Stimulated activated CD4-positive, alpha-beta T cell treated with anti-CD3 and anti-CD28 coated beads, Interleukin-4, amount 100 ng/mL, for 48 hours (primary cell): ENCODE measurements around the gene BRIP1.
"Not testable (repeated sequence)": the region's sequence is repeated elsewhere in the genome, so short reads cannot be mapped to it uniquely, and the experiment has no call there.

Experiments
- DNase-seq, 2 donors: peaks; one replicate each; pipeline ENCODE4 v3.0.0-alpha.2; 2020; ENCODE audit warnings: low read depth in 2 of 2

The BRIP1 gene

GRCh38 chr17:61803216-61803615 lies 60.1 kb downstream of the BRIP1 start:
- no peak for DNase-seq

- no peak for DNase-seq
These were observed 63.4 kb downstream of the BRIP1 start for GRCh38 chr17:61799812-61800484.

DNA sequence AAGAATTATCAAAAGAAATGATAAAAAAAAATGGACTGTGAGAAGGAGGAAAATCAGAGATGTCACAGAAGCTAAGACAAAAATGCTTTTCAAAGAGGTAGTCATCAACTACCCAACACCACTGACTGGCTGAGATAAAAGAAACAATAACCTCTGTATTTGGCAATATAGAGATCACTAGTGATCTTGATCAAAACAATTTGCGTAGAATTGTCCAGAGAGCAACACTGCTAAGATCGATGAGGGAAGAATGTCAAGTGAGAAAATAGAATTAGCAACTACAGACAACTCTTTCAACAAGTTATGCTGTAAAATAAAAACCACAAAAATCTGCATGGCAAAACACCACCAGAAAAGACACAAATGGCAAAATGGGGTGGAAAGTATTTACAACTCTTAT lies 66.0 kb downstream of the BRIP1 start:
- DNase-seq = no peak

- DNase-seq = no peak
These were observed 67.8 kb downstream of the BRIP1 start for GRCh38 chr17:61795546-61795945.

- DNase-seq = no peak
These were observed 68.5 kb downstream of the BRIP1 start for GRCh38 chr17:61794792-61795191.

DNA sequence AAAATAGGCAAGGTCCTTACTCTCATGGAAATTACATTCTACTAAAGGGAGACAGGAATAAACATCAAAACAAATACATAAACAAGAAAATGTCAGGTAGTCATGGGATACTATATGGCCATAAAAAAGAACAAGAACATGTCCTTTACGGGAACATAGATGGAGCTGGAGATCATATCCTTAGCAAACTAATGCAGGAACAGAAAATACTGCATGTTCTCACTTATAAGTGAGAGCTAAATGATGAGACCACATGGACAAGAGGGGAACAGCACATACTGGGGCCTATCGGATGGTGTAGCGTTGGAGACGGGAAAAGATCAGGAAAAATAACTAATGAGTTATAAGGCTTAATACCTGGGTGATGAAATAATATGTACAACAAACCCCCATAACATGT lies 69.1 kb downstream of the BRIP1 start:
- DNase-seq = no peak

GRCh38 chr17:61793565-61793964 lies 69.8 kb downstream of the BRIP1 start:
- no peak for DNase-seq

DNA sequence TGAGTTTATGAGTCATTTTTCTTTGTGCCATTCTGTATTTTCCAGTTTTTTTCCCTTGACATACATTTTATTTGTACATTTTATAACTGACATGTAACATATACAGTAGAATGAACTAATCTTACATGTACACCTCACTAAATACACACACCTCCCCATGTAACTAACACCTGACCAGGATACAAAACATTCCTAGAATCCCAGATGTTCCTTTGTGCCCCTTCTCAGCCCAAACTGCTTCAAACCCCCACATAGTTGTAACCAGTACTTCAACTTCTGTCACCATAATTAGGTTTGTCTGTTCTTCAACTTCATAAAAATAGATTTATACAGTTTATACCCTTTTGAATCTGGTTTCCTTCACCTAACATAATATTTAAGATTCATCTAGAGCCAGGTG lies 73.5 kb downstream of the BRIP1 start:
- DNase-seq = no peak

DNA sequence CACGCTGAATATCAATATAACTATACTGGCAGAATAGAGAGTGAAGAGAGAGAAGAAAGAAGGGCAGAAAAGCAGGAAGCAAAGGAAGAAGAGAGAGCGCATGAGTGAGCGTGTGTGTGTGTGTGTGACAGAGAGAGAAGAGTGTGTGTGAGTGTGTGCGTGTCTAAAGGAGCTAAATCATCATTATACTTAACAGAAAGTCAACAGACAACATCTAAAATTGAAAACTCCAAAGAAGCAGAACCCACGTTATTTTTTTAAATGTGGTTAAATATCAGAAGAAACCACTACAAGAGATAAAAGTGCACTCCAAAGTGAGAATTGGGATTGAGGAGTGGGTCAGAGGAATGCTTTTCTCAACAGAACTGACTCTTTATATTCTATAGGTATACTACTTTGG lies 77.2 kb downstream of the BRIP1 start:
- DNase-seq = no peak

GRCh38 chr17:61784510-61784909 lies 78.8 kb downstream of the BRIP1 start:
- DNase-seq = no peak

DNA sequence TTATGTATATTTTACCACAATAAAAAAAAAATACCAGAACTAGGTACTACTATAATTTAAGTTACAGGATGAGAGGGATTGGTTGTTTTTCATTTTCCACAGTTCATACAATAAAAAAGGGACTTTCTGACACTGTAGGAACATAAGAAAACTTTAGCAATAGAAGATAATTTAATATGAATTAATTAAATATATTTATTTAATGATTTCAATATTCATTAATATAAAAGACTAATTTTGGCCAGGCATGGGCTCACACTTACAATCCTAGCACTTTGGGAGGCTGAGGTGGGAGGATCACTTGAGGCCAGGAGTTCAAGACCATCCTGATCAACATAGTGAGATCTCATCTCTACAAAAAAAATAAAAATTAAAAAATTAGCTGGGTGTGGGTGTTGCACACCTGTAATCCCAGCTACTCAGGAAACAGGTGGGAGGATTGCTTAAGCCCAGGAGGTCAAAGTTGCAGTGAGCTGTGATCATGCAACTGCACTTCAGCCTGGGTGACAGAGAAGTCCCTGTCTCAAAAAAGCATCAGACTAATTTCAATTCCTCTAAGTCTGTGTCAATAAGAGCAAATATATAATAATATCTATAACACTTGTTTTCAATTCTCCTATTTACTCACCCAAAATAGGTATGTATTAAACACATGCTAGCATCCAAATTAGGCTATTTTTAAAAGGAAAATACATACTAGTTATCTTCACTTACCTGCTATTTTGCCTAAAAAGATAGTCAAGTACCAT lies 79.6 kb downstream of the BRIP1 start:
- no peak for DNase-seq

DNA sequence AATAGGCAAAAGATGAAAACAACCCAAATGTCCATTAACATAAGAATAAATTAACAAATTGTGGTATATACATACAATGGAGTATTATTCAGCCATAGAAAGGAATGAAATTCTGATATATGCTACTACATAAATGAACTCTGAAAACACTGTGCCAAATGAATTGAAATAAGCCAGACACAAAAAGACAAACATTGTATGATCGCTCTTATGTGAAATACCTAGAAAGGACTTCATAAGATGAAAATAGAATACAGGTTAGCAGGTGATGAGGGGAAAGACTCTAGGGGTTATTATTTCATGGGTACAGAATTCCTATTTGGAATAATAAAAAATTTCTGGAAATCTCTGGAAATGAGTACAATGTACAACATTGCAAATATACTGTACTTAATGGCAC lies 80.2 kb downstream of the BRIP1 start:
- no peak for DNase-seq

GRCh38 chr17:61782683-61783082 lies 80.6 kb downstream of the BRIP1 start:
- no peak for DNase-seq

DNA sequence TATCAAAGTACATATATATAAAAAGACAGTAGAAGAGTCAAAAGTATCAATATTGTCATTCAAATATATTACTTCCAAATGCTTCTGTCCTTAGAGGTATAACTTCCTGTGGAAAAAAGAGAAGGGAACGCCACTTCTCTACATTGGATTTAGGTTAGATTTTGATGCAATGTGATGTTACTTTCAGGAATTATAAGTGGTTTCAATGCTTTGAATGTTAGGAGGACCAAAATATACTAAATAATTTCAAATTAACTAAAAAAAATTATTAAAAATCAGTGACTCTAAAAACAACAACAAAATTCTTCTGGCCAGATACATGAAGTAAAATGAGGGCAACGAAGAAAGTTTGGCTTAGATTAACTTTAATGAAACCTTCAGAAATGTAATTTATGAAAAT lies 88.0 kb downstream of the BRIP1 start:
- DNase-seq = no peak

DNA sequence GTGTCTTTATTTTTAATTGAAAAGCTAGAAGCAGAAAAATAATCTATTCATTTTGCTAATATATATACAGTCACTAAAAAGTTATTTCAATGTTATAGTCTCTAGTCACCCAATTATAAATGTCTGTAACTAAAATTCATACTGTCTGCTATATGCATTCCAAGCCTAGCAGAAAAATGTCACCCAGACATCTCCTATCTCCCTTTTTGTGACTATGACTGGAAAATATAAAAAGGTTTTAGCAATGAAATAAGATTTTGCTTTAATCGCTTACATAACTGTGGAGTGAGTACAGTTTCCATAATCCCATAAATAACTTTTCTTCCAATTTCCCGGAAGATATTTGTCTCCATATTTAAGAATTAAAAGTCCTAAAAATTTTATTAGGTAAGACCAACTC lies 88.6 kb downstream of the BRIP1 start:
- no peak for DNase-seq

GRCh38 chr17:61774087-61774486 lies 89.2 kb downstream of the BRIP1 start:
- not testable (repeated sequence) for DNase-seq

- no peak for DNase-seq
These were observed 92.4 kb downstream of the BRIP1 start for GRCh38 chr17:61770752-61771533.

- no peak for DNase-seq
These were observed 93.3 kb downstream of the BRIP1 start for GRCh38 chr17:61770043-61770442.

DNA sequence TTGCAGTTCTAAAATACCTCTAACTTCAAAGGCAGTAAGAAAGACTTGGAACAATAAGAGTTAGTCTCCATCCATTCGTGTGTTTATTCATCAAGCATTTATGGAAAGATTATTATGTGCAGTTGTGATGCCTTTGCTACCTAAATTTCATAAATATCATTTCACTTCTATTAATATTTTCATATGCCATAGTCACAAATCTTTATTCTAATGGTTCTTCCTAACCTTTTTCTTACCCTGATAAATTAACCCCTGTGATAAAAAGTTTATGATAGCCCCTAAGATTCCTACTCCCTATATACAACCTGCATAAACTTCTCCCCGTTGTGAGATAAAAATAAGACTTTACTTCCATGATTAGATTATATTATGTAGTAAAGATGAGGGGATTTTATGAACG lies 94.9 kb downstream of the BRIP1 start:
- no peak for DNase-seq

DNA sequence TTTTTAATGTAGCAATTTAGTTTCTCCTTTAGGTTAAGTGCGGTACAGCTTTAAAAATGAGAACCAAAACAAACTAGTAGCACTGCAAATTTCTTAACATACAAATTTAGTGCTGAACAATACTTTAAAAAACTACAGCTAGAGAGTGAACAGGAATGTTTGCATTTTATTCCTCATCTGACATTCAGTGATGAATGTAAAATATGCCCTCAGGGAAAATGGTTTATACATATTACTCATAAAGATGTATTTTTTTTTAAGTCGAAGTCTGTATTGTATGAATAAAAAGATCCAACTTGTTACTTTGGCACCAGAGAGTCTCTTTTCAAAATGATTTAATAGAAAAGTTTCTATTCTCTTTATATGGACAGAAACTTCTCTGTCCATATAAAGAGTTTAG lies 96.8 kb downstream of the BRIP1 start:
- no peak for DNase-seq

- no peak for DNase-seq
These were observed 98.5 kb downstream of the BRIP1 start for GRCh38 chr17:61764846-61765245.

- no peak for DNase-seq
These were observed 101.5 kb downstream of the BRIP1 start for GRCh38 chr17:61761827-61762226.

DNA sequence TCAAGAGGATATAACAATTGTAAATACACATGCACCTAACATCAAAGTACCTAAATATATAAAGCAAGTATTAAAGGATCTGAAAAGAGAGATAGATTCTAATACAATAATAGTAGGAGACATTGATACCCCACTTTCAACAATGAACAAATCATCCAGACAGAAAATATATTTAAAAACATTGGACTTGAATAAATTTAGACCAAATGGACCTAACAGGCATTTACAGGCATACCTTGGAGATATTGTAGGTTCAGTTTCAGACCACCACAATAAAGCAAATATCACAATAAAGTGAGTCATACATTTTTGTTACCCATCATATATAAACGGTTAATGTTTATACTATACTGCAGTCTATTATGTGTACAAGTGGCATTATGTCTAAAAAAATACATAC lies 104.0 kb downstream of the BRIP1 start:
- no peak for DNase-seq
